Activated T-cell treated with anti-CD3 and anti-CD28 coated beads for 1 hour (primary cell): ENCODE data around the gene KLHL21.

Source experiments
- DNase-seq: peaks from one replicate; pipeline ENCODE4 v3.0.0-alpha.2; 2020; ENCODE audit warnings: low read depth

The KLHL21 gene

DNA sequence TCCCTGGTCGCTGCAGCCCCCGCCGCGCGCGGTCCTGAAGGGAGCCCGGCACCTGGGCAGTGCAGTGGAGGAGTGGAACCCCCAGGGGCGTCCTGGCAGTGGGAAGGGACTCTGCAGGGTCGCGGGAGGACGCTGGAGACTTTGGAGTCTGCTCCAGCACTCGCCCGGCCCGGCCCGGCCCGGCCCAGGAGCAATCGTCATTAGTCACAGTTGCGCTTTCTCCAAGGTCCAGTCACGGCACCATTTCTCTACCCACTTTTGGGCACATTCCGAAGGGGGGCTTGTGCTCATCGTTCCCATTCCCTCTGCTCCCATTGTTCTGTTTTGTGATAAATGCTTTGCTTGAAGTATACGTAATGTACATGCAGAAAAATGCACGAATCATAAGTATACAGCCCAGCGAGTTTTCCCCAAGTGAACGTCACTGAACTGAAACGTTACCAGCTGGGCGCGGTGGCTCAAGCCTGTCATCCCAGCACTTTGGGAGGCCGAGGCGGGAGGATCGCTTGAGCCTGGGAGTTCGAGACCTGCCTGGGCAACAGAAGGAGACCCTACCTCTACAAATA is 23.0 kb upstream of the KLHL21 start:
- no peak for DNase-seq

DNA sequence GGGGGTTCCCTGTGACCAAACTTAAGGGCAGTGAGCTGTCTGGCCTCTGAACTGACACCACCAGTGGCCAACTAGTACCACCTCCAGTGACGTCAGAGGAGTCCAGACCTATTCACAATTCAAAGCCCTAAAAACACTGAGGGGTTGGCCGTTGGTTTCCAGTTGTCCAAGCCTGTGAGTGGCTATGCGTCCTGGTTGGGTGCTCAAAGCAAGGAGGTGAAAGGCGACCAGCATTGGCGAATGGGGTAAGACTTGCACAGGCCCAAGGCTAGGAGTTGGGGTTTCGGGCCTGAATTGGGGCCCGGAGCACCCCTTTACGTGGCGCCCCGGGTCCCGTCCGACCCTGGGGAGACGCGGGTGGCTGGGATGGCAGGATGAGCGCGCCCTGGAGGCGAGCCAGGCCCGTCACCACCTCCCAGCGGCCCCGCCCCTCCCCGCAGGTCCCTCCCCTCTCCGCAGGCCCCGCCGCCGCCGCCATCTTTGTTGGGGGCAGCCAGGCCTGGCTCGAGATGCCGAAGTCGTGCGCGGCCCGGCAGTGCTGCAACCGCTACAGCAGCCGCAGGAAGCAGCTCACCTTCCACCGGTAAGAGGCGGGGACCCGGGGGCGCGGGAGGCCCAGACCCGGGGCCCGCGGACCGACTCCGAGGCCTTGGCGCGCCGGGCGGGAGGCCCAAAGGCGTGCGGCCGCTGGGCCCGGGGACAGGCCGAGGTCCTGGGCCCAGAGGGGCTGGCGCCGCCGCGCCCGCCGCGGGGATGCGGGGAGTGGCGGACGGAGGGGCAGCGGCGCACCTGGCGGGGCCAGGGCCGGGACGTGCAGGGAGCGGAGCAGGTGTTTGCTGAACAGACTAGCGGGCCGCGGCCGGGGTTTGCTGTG is 22.3 kb upstream of the KLHL21 start, which contains the start of gene THAP3:
THAP3 (plus strand) TSS at position 159 of the 874 bp plus-strand sequence; CDS start at position 510, 351 bp downstream.
- peak; percentile 89 for DNase-seq

DNA sequence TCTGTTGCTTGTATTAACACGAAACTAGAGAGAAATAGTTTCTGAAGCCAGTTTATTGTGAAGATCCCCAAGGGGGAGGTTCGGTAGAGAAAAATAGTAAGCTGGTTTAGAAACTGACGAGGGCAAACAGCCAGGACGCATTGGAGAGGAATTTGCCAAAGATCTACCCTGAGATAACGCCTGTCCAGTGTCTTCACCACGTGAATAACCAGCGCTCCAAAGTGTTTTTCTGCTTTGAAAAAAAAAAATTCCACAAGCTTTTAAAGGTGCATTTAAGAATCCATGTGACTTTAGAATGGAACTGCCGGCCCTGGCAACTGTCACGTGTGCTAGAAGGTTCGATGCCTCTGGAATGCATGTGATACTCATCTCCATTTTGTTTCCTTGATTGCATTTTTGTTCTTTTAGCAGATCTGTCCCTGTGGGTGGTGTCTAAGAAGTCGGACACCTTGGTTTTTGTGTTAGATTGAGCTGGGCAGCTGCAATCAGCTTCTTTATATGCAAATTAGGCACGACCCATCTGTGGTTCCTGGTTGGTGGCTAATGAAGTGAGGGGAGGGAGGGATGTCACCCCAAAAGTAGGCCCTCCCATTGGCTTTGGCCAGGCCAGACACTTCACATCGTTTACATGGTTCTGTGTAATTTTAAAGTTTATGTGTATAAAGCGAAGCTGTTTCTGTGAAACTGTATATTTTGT is 20.7 kb upstream of the KLHL21 start:
- no peak for DNase-seq

DNA sequence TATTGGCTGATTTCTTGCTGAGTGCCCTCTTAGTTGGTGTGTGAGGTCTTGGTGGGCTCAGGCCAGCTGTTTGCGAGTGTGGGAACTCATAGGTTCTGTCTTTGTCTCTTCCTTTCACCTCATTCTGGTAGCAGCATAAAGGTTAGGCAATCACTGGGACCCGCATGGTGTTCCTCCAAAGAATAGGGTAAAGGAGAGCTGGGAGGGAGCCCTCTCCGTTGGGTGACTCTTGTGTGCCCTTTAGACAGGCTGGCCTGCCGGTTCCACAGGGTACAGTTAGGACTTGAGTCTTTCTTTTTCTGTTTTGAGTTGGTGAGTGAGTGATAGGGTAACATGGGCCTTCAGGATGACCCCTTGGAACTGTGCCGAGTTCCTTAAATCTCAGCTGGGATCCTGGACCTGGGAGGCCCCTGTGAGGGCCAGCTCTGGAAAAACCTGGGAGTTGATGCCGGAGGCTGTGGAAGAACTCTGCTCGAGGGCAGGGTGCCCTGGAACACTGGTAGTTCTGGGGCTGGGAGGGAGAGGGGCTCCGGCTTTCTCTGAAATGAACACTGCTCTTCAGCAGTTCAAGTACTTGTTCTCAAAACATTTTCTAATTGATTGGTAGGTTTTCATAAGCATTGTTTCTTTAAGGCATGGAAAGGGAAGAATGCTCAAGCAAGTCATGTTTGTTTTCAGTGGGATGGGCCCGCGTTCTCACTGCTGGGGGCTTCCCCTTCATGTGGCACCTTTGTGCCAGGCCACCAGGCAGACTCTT is 19.9 kb upstream of the KLHL21 start:
- DNase-seq: no peak

DNA sequence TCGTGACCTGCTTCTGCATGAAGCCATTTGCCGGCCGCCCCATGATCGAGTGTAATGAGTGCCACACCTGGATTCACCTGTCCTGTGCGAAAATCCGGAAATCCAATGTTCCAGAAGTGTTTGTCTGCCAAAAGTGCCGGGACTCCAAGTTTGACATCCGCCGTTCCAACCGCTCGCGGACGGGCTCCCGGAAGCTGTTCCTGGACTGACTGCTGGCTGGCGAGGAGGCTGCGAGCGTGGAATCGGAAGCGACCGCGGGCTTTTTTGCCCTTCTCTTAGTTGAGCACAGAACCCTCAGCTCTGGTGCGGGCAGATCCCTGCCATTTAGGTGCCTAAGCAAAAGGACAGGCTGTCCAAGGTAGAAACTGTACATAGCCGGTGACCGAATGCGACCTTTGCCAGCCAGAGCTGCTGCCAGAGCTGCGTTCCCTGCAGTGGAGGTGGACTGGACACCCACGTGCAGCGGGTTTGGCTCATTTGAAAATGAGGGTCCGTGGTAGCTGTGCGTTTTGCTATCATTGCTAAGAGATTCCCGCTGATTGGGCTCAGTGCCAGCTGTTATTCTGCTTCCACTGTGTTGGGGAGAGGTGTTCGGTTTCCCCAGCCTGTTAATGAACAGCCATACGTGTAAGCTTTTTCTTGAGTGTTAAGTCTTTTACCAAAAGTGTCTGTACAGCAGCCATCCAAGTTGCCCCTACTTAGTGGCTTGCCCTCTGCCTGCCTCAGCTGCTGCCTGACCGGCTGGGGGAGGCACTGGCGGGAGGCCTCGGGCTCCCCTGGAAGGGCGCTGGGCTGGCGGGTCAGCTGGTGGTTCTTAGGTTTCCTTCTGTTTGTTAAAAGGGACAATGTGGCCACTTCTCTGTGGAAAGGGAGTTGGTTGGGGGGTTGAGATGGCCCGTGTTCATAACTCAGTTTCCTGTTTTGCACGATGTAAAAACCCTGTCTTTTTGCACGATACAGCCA is 19.0 kb upstream of the KLHL21 start:
- no peak for DNase-seq

DNA sequence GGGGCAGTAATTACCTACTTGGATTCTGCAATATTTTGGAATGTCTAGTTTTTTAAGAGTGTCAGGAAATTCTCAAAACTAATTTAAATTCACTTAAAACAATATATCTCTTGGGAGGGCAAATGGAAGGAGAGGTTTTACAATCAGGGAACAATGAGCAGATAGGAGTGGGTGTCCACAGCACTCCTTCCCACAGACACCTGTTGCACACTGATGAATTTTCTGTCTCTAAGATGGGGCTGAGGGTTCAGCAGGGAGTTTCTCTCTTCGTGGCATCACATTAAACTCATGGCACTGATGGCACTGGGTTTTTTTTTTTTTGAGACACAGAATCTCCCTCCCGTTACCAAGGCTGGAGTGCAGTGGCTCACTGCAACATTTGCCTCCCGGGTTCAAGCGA is 16.4 kb upstream of the KLHL21 start:
- no peak for DNase-seq

DNA sequence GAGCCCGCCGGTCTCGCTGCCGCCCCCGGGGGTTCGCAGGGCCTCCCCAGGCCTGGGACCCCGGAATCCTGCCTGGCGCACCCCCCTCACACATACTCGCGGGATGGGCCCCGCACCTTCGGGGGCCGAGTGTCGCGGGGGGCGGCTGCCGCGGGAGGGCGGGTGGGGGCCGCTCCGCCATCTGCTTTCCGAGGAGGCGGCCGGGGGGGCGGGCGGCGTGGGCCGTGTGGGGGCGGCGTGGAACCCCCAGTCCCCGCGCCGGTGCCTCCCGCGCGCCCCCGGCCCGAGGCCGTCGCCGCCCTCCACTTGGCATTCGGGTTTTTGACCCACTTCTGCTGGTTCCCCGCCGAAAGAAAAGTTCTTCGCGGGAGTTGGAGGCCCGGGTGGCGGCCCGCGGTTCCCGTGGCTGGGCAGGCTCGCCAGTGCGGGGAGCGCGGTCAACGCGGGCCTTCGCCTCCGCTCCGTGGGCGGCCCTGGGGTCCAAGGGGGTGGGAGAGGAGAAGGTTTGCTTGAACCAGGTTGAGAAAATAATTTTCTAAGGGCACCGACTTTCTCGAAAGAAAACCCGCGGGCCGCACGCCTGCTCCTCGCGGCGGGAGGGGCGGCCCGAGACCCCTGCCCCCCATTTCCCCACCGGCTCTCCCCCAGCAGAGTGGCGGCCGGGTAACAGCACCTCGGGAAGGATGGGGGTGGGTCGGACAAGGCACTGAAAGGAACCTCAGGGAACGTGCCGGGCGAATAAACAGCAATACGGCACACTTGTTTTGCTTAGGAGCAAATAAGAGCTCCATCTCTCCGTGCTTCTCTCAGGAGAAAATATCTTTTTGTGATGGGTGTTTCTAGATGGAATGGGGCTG is 12.5 kb upstream of the KLHL21 start:
- DNase-seq: no peak

DNA sequence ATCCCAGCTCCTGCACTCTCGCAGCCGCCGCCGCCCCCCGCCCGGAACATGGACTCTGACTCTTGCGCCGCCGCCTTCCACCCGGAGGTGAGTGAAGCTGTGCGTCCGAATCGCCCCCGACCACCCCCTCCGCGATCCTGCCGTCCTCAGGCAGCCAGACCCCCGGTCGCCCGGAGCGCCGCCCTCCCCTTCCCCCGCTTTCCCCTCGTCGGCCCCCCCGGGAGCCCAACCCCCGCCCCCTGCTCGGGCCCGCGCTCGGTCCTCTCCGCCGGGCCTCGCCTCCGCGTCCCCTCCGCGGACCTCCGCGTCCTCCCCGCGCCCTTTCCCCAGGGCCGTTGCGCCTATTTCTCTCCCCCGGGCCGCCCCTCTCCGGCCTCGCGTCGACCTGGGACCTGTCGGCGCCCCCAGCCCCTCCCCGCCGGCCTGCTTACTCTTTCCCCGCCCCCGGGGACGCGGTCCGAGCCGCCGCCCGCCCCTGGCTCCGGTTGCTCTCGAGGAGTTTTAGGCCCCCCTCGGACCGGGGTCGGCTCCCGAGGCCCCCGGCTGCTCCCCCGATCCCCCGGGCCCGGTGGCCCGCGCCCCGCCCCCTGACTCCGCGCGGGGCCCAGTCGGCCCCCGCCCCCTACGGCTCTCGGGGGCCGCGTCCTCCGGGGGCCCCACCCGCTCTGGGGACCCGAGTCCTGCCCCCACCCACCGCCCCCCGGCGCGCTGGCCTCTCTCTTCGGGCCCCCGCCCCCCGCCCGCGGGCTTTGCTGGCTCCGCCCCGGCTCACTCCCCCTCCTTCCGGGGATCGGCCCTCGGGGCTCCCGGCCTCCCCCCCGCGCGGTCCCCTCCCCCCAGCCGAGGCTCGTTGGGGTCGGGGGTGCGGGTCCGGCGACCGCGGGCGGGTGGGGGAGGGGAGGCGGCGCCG is 11.6 kb upstream of the KLHL21 start:
- no peak for DNase-seq

DNA sequence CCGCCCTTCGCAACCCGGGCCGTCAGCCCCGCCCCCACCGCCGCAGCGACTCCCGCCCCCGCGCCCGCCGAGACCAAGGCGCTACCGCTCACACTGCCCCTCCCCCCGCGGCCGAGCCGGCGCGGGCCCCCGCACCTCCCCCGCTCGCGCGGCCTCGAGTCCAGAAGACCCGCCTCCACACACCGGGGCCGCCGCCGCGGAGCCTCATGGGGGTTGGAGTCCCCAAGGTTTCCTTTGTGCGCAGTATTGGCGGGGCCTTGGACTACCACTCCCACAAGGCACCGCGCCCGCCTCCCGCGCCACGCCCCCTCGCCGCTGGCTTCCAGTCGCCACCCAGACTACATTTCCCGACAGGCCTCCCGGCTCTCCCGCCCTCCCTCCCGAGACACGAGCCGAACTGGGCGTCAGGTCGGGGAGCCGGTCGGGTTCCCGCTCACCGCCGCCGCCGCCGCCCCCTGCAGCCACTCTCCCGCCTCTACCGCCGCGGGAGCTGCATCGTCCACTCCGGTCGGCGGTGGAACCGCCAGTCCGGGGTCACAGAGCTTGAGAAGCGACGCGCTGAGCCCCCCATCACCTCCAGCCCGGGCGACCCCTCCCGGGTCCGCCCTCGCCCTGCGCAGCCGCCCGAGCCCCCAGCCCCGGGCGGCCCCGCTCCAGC is 10.8 kb upstream of the KLHL21 start, which contains the start of gene PHF13:
PHF13 (plus strand) TSS at position 371 of the 658 bp plus-strand sequence. CDS start 336 bp downstream, outside the sequence.
- peak; percentile 99 for DNase-seq

DNA sequence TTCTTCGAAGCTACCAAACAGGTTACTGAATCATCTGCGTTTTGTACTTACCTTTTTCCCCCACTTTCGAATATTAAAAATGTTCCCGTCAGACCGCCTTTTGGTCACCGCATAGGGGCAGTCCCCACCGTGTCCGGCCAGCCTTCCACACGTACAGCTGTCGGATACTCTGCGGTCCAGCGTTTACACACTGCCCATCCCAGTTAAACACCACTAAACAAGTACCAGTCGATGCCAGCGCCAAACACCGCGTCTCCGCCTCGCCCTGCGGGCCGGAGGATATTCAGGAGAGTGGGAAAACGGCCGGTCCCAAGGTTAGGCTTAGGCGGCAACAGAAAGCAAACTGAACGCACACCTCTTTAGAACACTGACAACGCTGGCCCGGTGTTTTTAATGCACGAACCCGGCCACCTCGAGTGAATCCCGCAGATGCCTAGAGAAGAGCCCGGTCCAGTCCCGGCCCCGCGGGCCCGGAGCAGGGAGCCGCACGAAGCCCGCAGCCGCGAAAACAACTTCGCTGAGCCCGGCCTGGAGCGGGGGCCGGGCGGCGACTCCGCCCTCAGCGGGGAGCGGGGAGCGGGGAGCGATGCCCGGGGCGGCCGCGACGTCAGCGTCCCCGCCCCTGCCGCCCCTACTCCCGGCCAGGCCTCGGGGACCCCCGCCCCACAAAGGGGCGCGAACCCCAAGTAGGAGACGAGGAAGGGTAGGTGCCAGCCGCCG is 10.1 kb upstream of the KLHL21 start:
- DNase-seq: no peak

DNA sequence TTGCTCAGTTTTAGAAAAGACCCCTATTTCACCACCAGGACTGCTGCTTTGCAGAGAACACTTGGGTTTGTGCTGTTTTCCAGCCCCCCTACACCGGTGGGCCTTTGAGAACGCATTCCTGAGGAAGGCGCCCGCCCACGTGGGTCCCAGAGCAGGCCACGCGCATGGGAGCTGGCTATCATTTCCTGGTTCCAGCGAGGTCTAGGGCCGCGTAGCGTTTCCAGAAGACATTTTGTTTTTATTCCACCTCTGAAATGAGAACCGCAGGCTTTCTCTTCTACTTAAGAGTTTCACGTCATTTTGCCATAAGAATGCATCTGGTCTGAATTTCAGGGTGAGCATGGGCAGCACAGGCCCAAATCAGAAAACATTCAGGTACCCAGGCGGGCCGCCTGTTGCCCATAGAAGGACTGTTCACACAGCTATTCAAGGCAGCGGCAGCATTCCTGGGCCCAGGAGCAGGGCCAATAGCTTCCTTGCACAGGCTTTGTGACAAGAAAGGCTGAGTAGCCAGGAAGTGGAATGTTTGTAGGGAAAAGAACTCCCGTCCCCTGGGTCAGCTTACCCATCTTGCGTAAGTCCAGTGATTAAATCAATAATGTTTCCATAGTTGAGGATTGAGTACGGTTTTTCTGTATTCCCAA is 1.4 kb upstream of the KLHL21 start:
- peak; percentile 19 for DNase-seq

DNA sequence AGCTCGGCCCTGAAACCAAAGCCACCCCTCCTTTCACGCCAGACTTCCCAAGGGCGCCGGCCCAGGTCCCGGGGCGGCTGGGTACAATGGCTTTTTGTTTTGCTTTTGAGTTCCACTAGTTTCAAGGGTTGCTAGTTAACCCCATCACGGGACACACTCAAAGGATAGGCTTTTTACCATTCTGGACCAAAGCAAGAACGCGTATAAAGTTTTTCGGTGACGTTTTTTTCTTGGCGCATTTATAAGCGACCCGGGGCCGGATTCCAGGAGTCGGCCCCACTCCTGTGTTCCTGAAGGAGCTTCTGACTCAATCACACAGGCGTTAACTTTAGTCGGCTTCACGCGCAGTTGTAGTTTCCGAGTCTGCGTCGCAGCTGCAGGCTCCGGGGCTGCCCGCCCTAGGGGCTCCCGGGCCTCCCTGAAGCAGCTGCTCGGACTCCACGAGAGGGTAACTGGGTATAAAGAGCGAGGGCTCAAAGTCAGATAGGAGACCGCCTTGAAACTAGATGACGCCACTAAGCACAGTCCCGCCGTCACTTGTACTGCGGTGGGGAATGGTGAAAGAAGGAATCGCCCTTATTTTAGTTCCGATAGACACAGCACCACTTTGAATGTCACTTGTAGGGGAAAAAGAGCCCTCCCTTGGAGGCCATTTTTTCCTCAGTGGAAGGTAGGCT is 707 bp upstream of the KLHL21 start:
- DNase-seq: peak; percentile 37

DNA sequence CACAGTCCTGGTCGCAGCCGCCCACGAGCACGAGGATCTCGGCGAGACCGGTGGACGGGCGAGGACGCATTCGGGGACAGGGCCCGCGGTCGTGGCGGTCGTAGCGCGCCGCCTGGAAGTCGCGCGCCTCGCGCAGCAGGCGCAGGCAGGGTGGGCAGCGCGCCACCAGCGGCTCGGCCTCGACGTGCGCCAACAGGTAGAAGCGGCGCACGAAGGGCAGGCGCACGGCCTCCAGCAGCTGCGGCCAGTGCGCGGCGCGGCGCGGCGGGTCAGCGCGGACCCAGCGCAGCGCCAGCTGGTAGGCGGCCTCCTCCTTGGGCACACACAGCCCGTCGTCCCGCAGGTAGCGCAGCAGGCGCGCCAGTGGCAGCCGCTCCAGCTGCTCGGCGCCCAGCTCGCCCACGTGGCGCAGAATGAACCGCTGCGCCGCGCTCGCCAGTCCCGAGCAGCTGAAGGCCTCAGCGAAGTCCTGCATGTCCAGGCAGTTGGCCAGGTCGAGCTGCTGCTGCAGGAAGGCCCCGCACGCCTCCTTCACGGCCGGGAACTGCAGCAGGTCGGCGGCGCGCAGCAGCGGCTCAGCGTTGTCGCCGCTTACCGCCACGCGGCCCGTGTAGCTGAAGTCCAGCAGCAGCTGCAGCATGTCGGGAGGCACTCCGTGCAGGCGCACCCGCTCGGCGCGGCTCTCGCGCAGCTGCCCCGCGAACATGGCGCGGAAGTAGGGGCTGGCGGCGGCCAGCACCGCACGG is 573 bp downstream of the KLHL21 start:
- no peak for DNase-seq

DNA sequence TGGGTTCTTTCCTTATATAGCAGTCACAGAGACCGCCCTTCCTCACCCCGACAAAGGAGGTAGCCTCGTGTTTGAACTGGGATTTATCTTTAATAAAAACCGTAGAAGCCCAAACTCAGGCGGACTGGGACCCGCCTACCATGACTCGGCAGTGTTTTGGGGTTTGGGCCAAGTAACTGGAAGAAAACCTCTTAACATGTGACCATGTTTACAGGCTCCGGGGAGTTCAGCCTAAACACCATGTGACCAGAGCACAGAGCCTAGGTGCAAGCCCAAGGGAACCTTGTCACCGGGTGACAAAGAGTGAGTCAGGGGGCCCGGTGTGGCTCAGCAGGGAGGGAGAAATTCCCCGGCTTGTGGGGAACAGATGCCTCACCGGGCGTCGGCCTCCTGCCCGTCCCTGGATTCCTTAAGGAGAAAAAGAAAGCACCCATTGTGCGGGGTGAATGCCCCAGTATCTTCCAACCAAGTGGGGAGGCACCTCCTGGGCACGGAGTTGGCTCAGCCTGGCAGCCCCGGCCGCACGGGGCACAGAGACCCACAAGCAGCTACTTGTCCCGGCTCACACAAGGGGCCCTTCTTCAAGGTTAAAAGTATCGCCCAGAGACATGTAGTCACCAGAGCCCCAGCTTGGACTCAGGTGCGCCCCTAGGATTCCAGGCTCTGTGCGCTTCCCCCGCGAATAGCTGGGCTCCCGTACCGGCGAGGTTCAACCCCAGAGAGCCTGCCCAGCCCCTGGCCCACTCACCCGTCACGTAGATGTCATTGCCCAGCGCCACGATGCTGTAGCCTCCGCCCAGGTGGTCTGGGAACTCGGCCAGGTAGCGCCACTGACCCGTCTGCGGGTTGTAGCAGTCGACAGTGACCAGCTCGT is 1.4 kb downstream of the KLHL21 start:
- DNase-seq: peak; percentile 60
